Right ventricle myocardium inferior (tissue), 1 donor: Measurements from ENCODE around the gene MAPK8IP3. TPM values are rescaled to one million over a fixed set of nuclear protein-coding genes. Genes with fewer than 3 reads are reported as not detected.
"Not testable (repeated sequence)": the region's sequence is repeated elsewhere in the genome, so short reads cannot be mapped to it uniquely, and the experiment has no call there.

Experiments used
- ATAC-seq: fragments of 200-7000 bp; cut with Tn5 transposase; one replicate; pipeline ENCODE4 v1.9.1; 2020; ENCODE audit warnings: mild to moderate bottlenecking, moderate library complexity
- DNase-seq: peaks from one replicate; pipeline ENCODE4 v3.0.0; 2021; ENCODE audit errors: missing footprints
- intact Hi-C: fragments of 100-400 bp; cut with DNase I; formaldehyde crosslinking; loops from one replicate; pipeline ENCODE4 v1.11.0; 2022
- total RNA-seq: library from RNA; stranded (reverse); fragmentation: NEBNext Ultra II Directional; extraction: Animal tissue kit (Norgen Biotek cat#: 25700); gene quantifications from one replicate; pipeline ENCODE4 v1.2.1, GENCODE V29; 2021
- donor health status: DM: no; HTN: yes; CAD: no; lungs with severe emphysema.

MAPK8IP3 gene
- total RNA-seq, 1 donor from 2014 or later, result 66.4 TPM

DNA sequence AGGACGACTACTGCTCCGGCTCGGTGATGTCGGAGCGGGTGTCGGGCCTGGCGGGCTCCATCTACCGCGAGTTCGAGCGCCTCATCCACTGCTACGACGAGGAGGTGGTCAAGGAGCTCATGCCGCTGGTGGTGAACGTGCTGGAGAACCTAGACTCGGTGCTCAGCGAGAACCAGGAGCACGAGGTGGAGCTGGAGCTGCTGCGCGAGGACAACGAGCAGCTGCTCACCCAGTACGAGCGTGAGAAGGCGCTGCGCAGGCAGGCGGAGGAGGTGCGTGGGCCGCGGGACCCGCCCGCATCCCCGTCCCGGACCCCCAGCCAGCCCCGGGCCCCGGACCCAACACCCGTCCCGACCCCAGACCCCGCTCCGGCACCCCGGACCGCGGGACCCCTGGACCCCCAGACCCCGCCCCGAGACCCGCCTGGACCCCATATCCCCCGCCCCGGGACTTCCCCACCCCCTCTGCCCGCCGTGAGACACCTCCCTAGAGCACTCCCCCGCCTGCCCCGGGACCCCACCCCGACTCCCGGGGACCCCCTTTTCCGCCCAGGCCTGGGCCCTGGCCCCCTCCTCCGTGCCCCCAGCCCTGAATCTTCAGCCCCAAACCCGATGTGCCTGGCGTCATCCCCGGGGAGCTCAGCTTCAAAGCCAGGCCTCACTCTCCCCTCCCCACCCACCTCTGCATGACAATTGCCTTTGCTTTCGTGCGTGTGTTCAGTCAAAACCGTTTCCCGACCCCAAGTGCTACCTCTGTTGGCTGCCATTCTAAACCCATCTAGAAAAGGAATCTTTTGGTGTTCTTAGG, 594 bp downstream of the MAPK8IP3 start:
- DNase-seq, result peak; percentile 56
- intact Hi-C loops, result loop anchor here (1.0 to 10.0 kb wide), 4 partner anchors 76 to 282 kb away; partner anchors contain the start of genes NUBP2, SPSB3, TELO2 and UQCC4
- ATAC-seq, result peak; percentile 1

- ATAC-seq (no peak), DNase-seq (peak; percentile 67)
- intact Hi-C loops, result loop anchor here (5.0 to 10.0 kb wide), 3 partner anchors 75 to 282 kb away; partner anchors contain the start of genes NUBP2, SPSB3 and UQCC4
Measured at GRCh38 chr16:1707193-1707790, 1.3 kb downstream of the MAPK8IP3 start.

- intact Hi-C loops, result loop anchor here (5.0 to 10.0 kb wide), 3 partner anchors 74 to 283 kb away; partner anchors contain the start of genes NUBP2, SPSB3 and UQCC4
- peak; percentile 63 for DNase-seq
Measured at GRCh38 chr16:1708083-1708767, 2.2 kb downstream of the MAPK8IP3 start.

DNA sequence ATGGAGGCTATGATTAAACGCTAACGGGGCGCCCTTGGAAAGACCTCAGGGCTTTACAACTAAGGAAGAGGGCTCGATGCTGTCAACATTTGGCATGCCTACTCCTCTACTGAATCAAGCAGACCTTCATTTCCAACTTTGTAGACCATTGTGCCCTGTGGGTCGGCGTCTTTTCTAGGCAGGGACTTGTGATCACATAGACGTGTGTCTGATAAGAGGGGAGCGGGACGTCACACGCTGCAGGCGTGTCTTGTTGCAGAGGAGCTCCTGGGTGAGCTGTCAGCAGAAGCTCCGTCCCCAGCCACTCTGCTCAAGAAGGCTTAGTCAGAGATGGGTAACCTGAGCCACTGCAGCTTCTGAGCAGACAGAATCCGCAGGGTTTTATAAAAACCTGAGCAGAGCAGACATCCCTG, 2.8 kb downstream of the MAPK8IP3 start:
- intact Hi-C loops, result loop anchor here (5.0 to 10.0 kb wide), 3 partner anchors 74 to 284 kb away; partner anchors contain the start of genes NUBP2, SPSB3 and UQCC4
- DNase-seq (peak; percentile 76), ATAC-seq (peak; percentile 24)

More at GRCh38 chr16:1708083-1708767, 2.2 kb downstream of the MAPK8IP3 start:
- no peak for ATAC-seq

DNA sequence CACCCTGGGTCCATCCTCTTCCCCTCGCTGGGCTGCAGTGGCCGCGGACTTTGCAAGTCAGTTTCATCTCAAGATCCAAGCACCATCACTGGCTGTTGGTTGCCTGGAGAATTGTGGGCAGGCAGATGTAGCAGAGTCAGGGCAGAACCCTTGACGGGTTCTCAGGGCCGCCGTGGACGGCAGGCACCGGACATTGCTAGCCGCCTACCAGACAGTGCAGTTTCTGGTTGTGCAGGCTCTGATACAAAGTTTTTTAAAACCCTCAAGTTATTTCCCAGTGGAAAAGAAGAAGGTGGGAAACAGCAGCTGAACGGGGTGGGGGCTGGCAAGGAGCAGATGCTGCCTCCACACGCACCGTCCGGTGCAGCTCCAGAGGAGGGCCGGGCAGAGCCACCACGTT, 3.4 kb downstream of the MAPK8IP3 start:
- intact Hi-C loops, result loop anchor here (5.0 to 10.0 kb wide), 3 partner anchors 73 to 285 kb away; partner anchors contain the start of genes NUBP2, SPSB3 and UQCC4
- no peak for ATAC-seq
- DNase-seq, result peak; percentile 11

DNA sequence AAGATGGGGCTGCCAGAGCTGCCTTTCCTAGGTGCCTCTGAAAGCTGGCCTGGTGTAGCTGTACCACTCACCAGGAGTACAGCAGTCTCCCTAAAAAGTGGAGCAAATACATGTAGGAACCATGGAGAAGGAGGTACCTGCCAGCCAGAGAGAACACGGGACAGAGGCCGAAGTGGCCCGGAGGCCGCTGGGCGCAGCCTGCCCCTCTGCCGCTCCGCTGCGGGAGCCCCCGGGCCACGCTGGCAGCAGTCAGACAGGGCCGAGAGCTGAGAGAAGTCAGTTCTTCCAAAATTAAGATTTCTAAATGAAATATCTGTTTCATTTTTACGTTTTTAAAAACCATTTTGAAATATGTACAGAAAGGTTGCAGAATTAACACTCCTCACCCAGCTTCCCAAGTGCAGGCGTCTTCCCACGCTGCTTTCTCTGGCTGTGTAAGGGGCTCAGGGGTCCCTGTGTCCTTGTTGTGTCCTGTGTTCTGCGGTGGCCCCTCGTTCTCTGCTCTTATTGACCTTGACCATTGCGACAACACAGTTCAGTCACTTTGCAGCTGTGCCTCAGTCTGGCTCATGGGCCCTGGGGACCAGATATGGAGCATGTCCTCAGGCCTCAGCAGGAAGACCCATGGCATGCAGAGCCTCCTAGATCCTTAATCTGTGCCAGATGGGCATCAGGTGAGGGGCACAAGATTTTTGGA, 5.0 kb downstream of the MAPK8IP3 start:
- ATAC-seq, result no peak
- peak; percentile 4 for DNase-seq
- intact Hi-C loops, result no loop called here

- intact Hi-C loops, result no loop called here
- no peak for ATAC-seq
- DNase-seq, result peak; percentile 9
Measured at GRCh38 chr16:1712791-1713261, 6.8 kb downstream of the MAPK8IP3 start.

DNA sequence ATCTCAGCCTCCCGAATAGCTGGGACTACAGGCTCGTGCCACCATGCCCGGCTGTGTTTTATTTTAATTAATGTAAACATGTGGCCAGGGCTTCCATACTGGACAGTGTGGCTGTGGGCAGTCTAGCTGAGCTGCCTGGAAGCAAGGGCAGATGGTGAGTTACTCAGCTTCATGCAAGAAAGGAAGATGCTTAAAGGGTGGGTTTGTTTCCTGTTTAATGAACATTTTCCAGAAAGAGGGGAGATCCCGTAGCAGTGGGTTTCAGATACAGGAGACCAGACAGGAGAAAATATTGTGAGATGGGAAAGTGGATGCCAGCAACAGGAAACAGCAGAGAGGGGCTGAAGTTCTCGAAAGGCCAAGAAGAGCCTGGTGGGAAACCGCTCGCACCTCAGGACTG, 7.3 kb downstream of the MAPK8IP3 start:
- intact Hi-C loops, result no loop called here
- DNase-seq, result peak; percentile 8
- ATAC-seq, result no peak

DNA sequence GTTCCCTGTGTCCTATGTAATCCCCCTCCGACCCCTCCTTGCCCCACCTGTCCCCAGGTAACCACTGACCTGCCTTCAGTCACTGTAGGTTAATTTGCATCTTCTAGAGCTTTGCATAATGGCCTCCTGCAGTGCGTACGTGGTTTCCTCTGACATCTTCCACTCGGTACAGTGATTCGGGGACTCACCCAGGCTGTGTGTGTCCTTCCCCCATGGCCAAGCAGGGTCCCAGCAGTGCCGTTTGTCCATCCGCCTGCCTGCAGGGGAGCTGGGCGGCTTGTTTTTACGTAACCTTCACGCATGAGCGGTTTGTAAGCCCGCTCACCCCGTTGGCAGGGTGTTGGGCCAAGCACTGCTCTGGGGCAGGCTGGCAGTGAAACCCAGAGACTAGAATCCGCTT, 7.9 kb downstream of the MAPK8IP3 start:
- intact Hi-C loops, result no loop called here
- no peak for ATAC-seq
- peak; percentile 35 for DNase-seq

DNA sequence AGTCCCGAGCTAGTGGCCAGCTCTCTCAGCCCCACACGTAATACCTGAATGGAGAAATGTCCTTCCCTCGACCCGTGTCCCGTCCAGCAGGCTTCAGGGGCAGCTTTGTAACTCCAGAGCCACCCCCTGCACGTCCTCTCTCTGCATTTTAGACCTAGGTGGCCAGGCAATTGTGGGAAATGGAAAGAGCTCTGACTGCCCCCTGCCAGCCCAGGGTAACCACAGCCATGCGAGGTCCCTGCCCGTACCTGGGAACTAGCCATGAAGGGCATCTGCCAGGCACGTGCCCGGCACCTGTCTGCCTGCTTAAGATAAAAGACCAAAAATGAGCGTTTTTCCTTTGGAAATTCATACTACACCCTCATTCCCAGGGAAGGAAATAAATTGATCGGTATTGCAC, 9.2 kb downstream of the MAPK8IP3 start:
- DNase-seq (peak; percentile 37), ATAC-seq (no peak)
- intact Hi-C loops, result no loop called here

GRCh38 chr16:1718236-1718635, 12.2 kb downstream of the MAPK8IP3 start:
- ATAC-seq, DNase-seq, intact Hi-C loops: not testable (repeated sequence)

DNA sequence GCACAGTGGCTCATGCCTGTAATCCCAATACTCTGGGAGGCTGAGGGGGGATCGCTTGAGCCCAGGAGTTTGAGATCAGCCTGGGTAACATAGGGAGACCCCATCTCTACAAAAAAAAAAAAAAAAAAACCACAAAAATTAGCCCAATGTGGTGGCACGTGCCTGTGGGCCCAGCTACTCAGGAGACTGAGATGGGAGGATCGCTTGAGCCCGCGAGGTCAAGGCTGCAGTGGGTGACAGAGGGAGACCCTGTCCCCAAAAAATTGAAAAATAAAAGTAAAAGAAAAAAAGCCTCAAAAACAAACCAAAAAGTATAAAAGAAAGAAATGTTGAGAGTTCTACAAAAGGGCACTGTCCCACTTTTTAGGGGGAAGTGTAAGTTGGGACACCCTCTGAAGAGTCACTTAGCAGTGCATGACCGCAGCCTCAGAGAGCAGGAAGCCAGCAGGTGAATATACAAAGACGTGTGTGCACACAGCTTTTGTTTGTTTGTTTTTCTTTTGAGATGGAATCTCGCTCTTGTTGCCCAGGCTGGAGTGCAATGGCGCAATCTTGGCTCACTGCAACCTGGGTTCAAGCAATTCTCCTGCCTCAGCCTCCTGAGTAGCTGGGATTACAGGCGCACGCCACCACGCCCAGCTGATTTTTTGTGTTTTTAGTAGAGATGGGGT, 13.7 kb downstream of the MAPK8IP3 start:
- ATAC-seq, intact Hi-C loops: not testable (repeated sequence)
- DNase-seq, result peak; percentile 45

GRCh38 chr16:1721372-1721771, 15.4 kb downstream of the MAPK8IP3 start:
- DNase-seq (no peak), ATAC-seq (no peak)
- intact Hi-C loops, result no loop called here

- DNase-seq (peak; percentile 17), ATAC-seq (no peak)
- intact Hi-C loops, result no loop called here
Measured at GRCh38 chr16:1723450-1724147, 17.6 kb downstream of the MAPK8IP3 start.

DNA sequence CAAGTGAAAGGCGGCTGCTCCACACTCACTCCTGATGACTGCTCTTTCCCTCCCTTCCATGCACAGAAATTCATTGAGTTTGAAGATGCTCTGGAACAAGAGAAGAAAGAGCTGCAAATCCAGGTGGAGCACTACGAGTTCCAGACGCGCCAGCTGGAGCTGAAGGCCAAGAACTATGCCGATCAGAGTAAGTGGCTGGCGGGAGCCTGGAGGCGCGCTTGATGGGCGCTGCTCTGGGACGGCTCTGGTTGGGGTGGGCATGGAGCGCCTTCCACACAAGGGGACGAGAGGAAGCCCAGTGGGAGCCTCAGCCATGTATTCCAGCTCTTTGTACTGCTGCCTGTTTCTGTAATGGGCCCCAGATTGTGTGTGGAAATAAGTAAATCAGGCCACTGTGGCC, 18.5 kb downstream of the MAPK8IP3 start:
- intact Hi-C loops, result no loop called here
- ATAC-seq (no peak), DNase-seq (peak; percentile 56)

DNA sequence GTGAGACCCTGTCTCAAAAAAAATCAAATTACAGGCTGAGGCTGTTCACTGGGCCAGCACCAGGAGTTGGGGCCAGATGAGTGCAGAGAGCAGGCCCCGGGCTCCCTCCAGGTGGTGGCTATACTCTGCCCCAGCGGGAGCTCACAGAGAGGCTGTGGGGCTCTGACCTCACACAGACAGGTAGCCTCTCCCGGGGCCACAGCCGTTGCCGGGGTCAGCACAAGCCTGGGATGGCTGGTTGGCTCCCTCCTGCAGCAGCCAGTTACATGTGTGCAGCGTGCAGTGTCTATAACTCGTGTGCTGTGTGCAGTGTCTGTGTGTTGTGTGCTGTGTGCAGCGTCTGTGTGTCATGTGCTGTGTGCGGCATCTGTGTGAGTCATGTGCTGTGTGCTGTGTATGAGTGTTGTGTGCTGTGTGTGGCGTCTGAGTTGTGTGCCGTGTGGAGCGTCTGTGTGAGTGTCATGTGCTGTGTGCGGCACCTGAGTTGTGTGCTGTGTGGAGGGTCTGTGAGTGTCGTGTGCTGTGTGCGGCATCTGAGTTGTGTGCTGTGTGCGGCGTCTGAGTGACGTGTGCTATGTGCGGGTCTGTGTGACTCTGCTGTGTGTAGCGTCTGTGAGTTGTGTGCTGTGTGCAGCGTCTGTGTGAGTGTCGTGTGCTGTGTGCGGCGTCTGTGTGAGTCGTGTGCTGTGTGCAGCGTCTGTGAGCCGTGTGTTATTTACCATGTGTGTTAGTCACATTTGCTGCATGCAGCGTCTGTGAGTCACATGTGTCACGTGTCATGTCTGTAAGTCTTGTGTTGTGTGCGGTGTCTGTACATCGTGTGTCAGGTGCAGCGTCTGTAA, 20.9 kb downstream of the MAPK8IP3 start:
- intact Hi-C loops, result no loop called here
- peak; percentile 47 for DNase-seq
- no peak for ATAC-seq
